ENCODE data around the gene STPG2.
"Not testable (repeated sequence)": the region's sequence is repeated elsewhere in the genome, so short reads cannot be mapped to it uniquely, and the experiment has no call there.

The STPG2 gene

GRCh38 chr4:97645071-97645821 lies 498.0 kb downstream of the STPG2 start:
- no peak for DNase-seq (ENCODE audit: low spot score)
- no peak for FAIRE-seq

GRCh38 chr4:97643179-97643578 lies 500.1 kb downstream of the STPG2 start:
- no peak for FAIRE-seq
- no peak for DNase-seq (ENCODE audit: low spot score)

- no peak for FAIRE-seq
- no peak for DNase-seq (ENCODE audit: low spot score)
These were observed 503.3 kb downstream of the STPG2 start for GRCh38 chr4:97639961-97640360.

GRCh38 chr4:97633831-97634230 lies 509.4 kb downstream of the STPG2 start:
- not testable (repeated sequence) for DNase-seq (ENCODE audit: low spot score); FAIRE-seq

- FAIRE-seq (no peak), DNase-seq (ENCODE audit: low spot score) (no peak)
These were observed 515.5 kb downstream of the STPG2 start for GRCh38 chr4:97627750-97628149.

- FAIRE-seq (no peak), DNase-seq (ENCODE audit: low spot score) (no peak)
These were observed 519.1 kb downstream of the STPG2 start for GRCh38 chr4:97624204-97624603.

- DNase-seq (ENCODE audit: low spot score): no peak
- FAIRE-seq: no peak
These were observed 537.3 kb downstream of the STPG2 start for GRCh38 chr4:97605932-97606331.

- FAIRE-seq: no peak
- no peak for DNase-seq (ENCODE audit: low spot score)
These were observed 550.0 kb downstream of the STPG2 start for GRCh38 chr4:97593248-97593647.

GRCh38 chr4:97590266-97590665 lies 553.0 kb downstream of the STPG2 start:
- DNase-seq (ENCODE audit: low spot score) (no peak), FAIRE-seq (no peak)

- FAIRE-seq (no peak), DNase-seq (ENCODE audit: low spot score) (no peak)
These were observed 553.6 kb downstream of the STPG2 start for GRCh38 chr4:97589481-97590196.

- FAIRE-seq: peak; percentile 51
These were observed 555.4 kb downstream of the STPG2 start for GRCh38 chr4:97587912-97588311.

GRCh38 chr4:97585274-97585673 lies 558.0 kb downstream of the STPG2 start:
- FAIRE-seq: no peak

More at GRCh38 chr4:97587912-97588311, 555.4 kb downstream of the STPG2 start:
- peak; percentile 30 for DNase-seq (ENCODE audit: low spot score)

GRCh38 chr4:97582890-97583289 lies 560.4 kb downstream of the STPG2 start:
- FAIRE-seq (no peak), DNase-seq (ENCODE audit: low spot score) (no peak)

More at GRCh38 chr4:97585274-97585673, 558.0 kb downstream of the STPG2 start:
- DNase-seq (ENCODE audit: low spot score): no peak

- DNase-seq (ENCODE audit: low spot score): peak; percentile 7
- peak; percentile 91 for FAIRE-seq
These were observed 566.3 kb downstream of the STPG2 start for GRCh38 chr4:97577004-97577403.

- no peak for FAIRE-seq
- no peak for DNase-seq (ENCODE audit: low spot score)
These were observed 583.3 kb downstream of the STPG2 start for GRCh38 chr4:97560009-97560408.

GRCh38 chr4:97558204-97558778 lies 585.0 kb downstream of the STPG2 start:
- no peak for FAIRE-seq
- no peak for DNase-seq (ENCODE audit: low spot score)

- not testable (repeated sequence) for FAIRE-seq; DNase-seq (ENCODE audit: low spot score)
These were observed 592.6 kb downstream of the STPG2 start for GRCh38 chr4:97550637-97551036.

- DNase-seq (ENCODE audit: low spot score) (no peak), FAIRE-seq (no peak)
These were observed 594.2 kb downstream of the STPG2 start for GRCh38 chr4:97548943-97549583.

- FAIRE-seq (no peak), DNase-seq (ENCODE audit: low spot score) (no peak)
These were observed 595.1 kb downstream of the STPG2 start for GRCh38 chr4:97548186-97548585.

GRCh38 chr4:97531351-97531750 lies 611.9 kb downstream of the STPG2 start:
- FAIRE-seq: no peak
- DNase-seq (ENCODE audit: low spot score): no peak

GRCh38 chr4:97530676-97531075 lies 612.6 kb downstream of the STPG2 start:
- no peak for DNase-seq (ENCODE audit: low spot score)
- FAIRE-seq: no peak

- DNase-seq (ENCODE audit: low spot score): no peak
- no peak for FAIRE-seq
These were observed 618.0 kb downstream of the STPG2 start for GRCh38 chr4:97525236-97525635.
